SK-N-SH (cell line): Measurements from ENCODE around the gene FBXL2.
"Not testable (repeated sequence)": the region's sequence is repeated elsewhere in the genome, so short reads cannot be mapped to it uniquely, and the experiment has no call there.

Experiments used
- CHD2 ChIP-seq: fragments of 150-350 bp; IDR thresholded peaks from 2 replicates; pipeline ENCODE4 v1.6.1; 2018; ENCODE audit warnings: low read length; ENCODE audit not compliant: partially characterized antibody
- FOXM1 ChIP-seq: IDR thresholded peaks from 2 replicates; pipeline ENCODE4 v1.4.0; 2012; ENCODE audit warnings: low read depth, mild to moderate bottlenecking
- MXI1 ChIP-seq: IDR thresholded peaks from 2 replicates; pipeline ENCODE4 v1.6.1; 2012; ENCODE audit warnings: mild to moderate bottlenecking, low read depth, low read length, improper control_type of control experiment
- POLR2AphosphoS5 ChIP-seq: IDR thresholded peaks from 2 replicates; pipeline ENCODE4 v1.6.1; 2012; ENCODE audit warnings: low read depth, low read length
- RCOR1 ChIP-seq: fragments of 150-350 bp; IDR thresholded peaks from 2 replicates; pipeline ENCODE4 v1.6.1; 2017; ENCODE audit warnings: antibody characterized with exemption, low read length
- RXRA ChIP-seq: IDR thresholded peaks from 2 replicates; pipeline ENCODE4 v1.4.0; 2012; ENCODE audit warnings: low read depth, mild to moderate bottlenecking, borderline replicate concordance
- YY1 ChIP-seq: IDR thresholded peaks from 2 replicates; pipeline ENCODE4 v1.4.0; 2012; ENCODE audit warnings: low read depth, mild to moderate bottlenecking
- TF ChIP-seq, protein P1 (sequence below): fragments of 200-600 bp; sonication (generic); IDR thresholded peaks from 2 replicates; pipeline ENCODE4 v1.6.1; 2017; ENCODE audit warnings: antibody characterized with exemption, mild to moderate bottlenecking, moderate library complexity

DNA sequence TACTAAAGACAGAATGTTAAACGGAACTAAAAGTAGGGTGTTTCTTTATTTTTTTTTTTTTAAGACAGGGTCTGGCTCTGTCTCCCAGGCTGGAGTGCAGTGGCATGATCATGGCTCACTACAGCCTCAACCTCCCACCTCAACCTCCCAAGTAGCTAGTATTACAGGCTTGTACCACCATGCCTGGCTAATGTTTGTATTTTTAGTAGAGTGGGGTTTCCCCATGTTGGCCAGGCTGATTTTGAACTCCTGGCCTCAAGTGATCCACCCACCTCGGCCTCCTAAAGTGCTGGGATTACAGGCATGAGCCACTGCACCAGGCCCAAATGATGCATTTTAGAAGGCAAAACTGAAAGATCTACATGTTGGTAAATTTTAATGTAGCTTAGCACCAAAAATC is 152.1 kb downstream of the FBXL2 start:
- TF ChIP-seq CHD2, RCOR1, POLR2AphosphoS5, YY1, FOXM1, RXRA, MXI1: not testable (repeated sequence)
- TF ChIP-seq, protein P1, sequence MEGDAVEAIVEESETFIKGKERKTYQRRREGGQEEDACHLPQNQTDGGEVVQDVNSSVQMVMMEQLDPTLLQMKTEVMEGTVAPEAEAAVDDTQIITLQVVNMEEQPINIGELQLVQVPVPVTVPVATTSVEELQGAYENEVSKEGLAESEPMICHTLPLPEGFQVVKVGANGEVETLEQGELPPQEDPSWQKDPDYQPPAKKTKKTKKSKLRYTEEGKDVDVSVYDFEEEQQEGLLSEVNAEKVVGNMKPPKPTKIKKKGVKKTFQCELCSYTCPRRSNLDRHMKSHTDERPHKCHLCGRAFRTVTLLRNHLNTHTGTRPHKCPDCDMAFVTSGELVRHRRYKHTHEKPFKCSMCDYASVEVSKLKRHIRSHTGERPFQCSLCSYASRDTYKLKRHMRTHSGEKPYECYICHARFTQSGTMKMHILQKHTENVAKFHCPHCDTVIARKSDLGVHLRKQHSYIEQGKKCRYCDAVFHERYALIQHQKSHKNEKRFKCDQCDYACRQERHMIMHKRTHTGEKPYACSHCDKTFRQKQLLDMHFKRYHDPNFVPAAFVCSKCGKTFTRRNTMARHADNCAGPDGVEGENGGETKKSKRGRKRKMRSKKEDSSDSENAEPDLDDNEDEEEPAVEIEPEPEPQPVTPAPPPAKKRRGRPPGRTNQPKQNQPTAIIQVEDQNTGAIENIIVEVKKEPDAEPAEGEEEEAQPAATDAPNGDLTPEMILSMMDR: not testable (repeated sequence)
